ENCODE measurements around the gene SASS6. TPM values are rescaled to one million over a fixed set of nuclear protein-coding genes. Genes with fewer than 3 reads are reported as not detected.

The SASS6 gene
- total RNA-seq, 1 donor from 2014 or later, result 3.4 TPM

DNA sequence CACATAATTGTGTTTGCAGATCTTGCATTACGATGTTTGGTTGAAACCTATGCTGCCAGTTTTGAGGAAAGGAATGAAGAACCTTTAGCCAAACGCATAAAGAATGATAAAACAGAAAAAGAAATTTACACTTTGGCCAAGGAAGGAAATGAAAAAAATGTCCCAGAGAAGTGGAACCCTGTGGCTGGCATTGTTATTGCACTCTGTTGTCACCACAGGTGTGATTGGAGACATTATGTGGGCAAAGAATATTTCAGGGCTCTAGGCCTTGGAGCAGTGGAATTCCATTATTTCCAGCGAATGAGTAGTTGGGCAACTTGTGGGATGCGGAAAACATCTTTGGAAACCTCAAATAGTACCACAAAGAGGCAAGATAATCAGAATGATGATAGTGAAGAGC lies 15.1 kb upstream of the SASS6 start:
- Histone ChIP-seq H3K36me3 (peaks cover 0 to 57% of the 10 kb centered on the region in 2 donors), H3K4me1 (no peaks in the 10 kb centered on the region), H3K9me3 (no peaks in the 10 kb centered on the region), H3K4me3 (no peak overlapping the region), H3K27me3 (no peaks in the 10 kb centered on the region), H3K27ac (no peak overlapping the region)
- intact Hi-C loops (cut with DNase I), result no loop called here
- TF ChIP-seq, protein P1, sequence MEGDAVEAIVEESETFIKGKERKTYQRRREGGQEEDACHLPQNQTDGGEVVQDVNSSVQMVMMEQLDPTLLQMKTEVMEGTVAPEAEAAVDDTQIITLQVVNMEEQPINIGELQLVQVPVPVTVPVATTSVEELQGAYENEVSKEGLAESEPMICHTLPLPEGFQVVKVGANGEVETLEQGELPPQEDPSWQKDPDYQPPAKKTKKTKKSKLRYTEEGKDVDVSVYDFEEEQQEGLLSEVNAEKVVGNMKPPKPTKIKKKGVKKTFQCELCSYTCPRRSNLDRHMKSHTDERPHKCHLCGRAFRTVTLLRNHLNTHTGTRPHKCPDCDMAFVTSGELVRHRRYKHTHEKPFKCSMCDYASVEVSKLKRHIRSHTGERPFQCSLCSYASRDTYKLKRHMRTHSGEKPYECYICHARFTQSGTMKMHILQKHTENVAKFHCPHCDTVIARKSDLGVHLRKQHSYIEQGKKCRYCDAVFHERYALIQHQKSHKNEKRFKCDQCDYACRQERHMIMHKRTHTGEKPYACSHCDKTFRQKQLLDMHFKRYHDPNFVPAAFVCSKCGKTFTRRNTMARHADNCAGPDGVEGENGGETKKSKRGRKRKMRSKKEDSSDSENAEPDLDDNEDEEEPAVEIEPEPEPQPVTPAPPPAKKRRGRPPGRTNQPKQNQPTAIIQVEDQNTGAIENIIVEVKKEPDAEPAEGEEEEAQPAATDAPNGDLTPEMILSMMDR (IDR thresholded peaks at IDR 0.05), result no peak
- no peak for TF ChIP-seq POLR2AphosphoS5 (IDR thresholded peaks at IDR 0.05; ENCODE audit: insufficient read depth in 1 of 2, low read depth in 1 of 2)
- TF ChIP-seq POLR2A (IDR thresholded peaks at IDR 0.05), result no peak
- no peak for DNase-seq (ENCODE audit: extremely low spot score in 2 of 2)

GRCh38 chr1:100146958-100147357 lies 14.2 kb upstream of the SASS6 start:
- TF ChIP-seq, protein P1 (IDR thresholded peaks at IDR 0.05), result no peak
- TF ChIP-seq POLR2A (IDR thresholded peaks at IDR 0.05), result no peak
- TF ChIP-seq POLR2AphosphoS5 (IDR thresholded peaks at IDR 0.05; ENCODE audit: insufficient read depth in 1 of 2, low read depth in 1 of 2), result no peak
- peaks cover 0 to 65% of the 10 kb centered on the region in 2 donors for H3K36me3 ChIP-seq
- intact Hi-C loops (cut with DNase I), result no loop called here

GRCh38 chr1:100145116-100145515 lies 12.4 kb upstream of the SASS6 start:
- no peak for TF ChIP-seq POLR2AphosphoS5 (IDR thresholded peaks at IDR 0.05; ENCODE audit: insufficient read depth in 1 of 2, low read depth in 1 of 2)
- TF ChIP-seq POLR2A (IDR thresholded peaks at IDR 0.05), result no peak
- no peak for DNase-seq (ENCODE audit: extremely low spot score in 2 of 2)
- no peaks in the 10 kb centered on the region for H3K4me1 ChIP-seq
- H3K27me3 ChIP-seq, result no peaks in the 10 kb centered on the region
- no peak overlapping the region for H3K4me3 ChIP-seq
- no peaks in the 10 kb centered on the region for H3K9me3 ChIP-seq
- intact Hi-C loops (cut with DNase I), result no loop called here
- peaks cover 0 to 77% of the 10 kb centered on the region in 2 donors for H3K36me3 ChIP-seq
- no peak overlapping the region for H3K27ac ChIP-seq

More at GRCh38 chr1:100146958-100147357, 14.2 kb upstream of the SASS6 start:
- no peak overlapping the region for H3K27ac ChIP-seq
- H3K27me3 ChIP-seq, result no peaks in the 10 kb centered on the region
- no peaks in the 10 kb centered on the region for H3K9me3 ChIP-seq
- H3K4me3 ChIP-seq, result no peak overlapping the region
- H3K4me1 ChIP-seq, result no peaks in the 10 kb centered on the region
- DNase-seq (ENCODE audit: extremely low spot score in 2 of 2), result no peak

GRCh38 chr1:100142343-100142742 lies 9.6 kb upstream of the SASS6 start:
- TF ChIP-seq POLR2A (IDR thresholded peaks at IDR 0.05) (no peak), POLR2AphosphoS5 (IDR thresholded peaks at IDR 0.05; ENCODE audit: insufficient read depth in 1 of 2, low read depth in 1 of 2) (no peak)
- TF ChIP-seq, protein P1 (IDR thresholded peaks at IDR 0.05), result no peak
- Histone ChIP-seq H3K27me3 (no peaks in the 10 kb centered on the region), H3K36me3 (peaks cover 0 to 96% of the 10 kb centered on the region in 2 donors), H3K4me1 (no peaks in the 10 kb centered on the region), H3K27ac (no peak overlapping the region), H3K4me3 (no peak overlapping the region), H3K9me3 (no peaks in the 10 kb centered on the region)
- DNase-seq (ENCODE audit: extremely low spot score in 2 of 2), result no peak
- intact Hi-C loops (cut with DNase I), result no loop called here

- Histone ChIP-seq H3K27ac (no peak overlapping the region), H3K36me3 (peaks cover 0 to 92% of the 10 kb centered on the region in 2 donors), H3K4me1 (peaks cover 1% of the 10 kb centered on the region), H3K9me3 (no peaks in the 10 kb centered on the region), H3K27me3 (no peaks in the 10 kb centered on the region), H3K4me3 (no peak overlapping the region)
- DNase-seq (ENCODE audit: extremely low spot score in 2 of 2), result no peak
- TF ChIP-seq, protein P1 (IDR thresholded peaks at IDR 0.05), result no peak
- TF ChIP-seq POLR2AphosphoS5 (IDR thresholded peaks at IDR 0.05; ENCODE audit: insufficient read depth in 1 of 2, low read depth in 1 of 2) (no peak), POLR2A (IDR thresholded peaks at IDR 0.05) (no peak)
- intact Hi-C loops (cut with DNase I), result no loop called here
These were observed 8.5 kb upstream of the SASS6 start for GRCh38 chr1:100141192-100141591.
